Heart left ventricle (tissue), 13 donors: ENCODE measurements around the gene DPH2.

ENCODE experiments used
- CTCF ChIP-seq, 12 donors: fragments of 200-600 bp; sonication (generic) in 4 of 12; IDR thresholded peaks; one replicate each; pipeline versions ENCODE4 v1.5.0 to v1.8.0; 2018 to 2022; ENCODE audit warnings: antibody characterized with exemption in 12 of 12, mild to moderate bottlenecking in 5 of 12
- POLR2A ChIP-seq, 2 donors: fragments of 450-650 bp; IDR thresholded peaks; one replicate each; pipeline ENCODE4 v1.6.1; 2017; ENCODE audit warnings: antibody characterized with exemption in 2 of 2, mild to moderate bottlenecking in 2 of 2, moderate library complexity in 2 of 2
- donor health status: ischemic (EF 13 %, LVEDD 7.1; RV severe dilation, severe dysfunction).
- donor health status: DM: no; HTN: yes; CAD: no.
- donor health status: DM: no; HTN: no; CAD: no.
- donor health status: ischemic (EF 25% LVEDD 6.9; RV normal size, moderate dysfunction).
- donor health status: ischemic (EF 25% LVEDD 5.7; RV mildly dilated, moderate dysfunction).
- donor health status: ischemic (EF 35%, LVEDD 5.7; RV mildly dilated, moderate dysfunction).
- donor health status: nonischemic (EF 11% LVEDD 7.7; RV severe dilation, severe dysfunction).
- donor health status: DM: yes; HTN: yes; CAD: no.
- donor health status: PGD.
- donor health status: ischemic (EF 29% LVEDD 5.4; RV normal size, mild dysfunction).
- donor health status: nonischemic (EF 23%, LVEDD 6.1; RV moderate dilation, normal function).

GRCh38 chr1:43958351-43959255 lies 11.2 kb upstream of the DPH2 start:
- TF ChIP-seq CTCF (IDR thresholded peaks at IDR 0.05), result no peak
- no peak for TF ChIP-seq POLR2A (IDR thresholded peaks at IDR 0.05)
